Measurements from ENCODE around the gene DHX9. TPM values are rescaled to one million over a fixed set of nuclear protein-coding genes. Genes with fewer than 3 reads are reported as not detected.
A peak's percentile ranks its signal among the peaks of the same experiment; 100 is the strongest.

The DHX9 gene
- total RNA-seq, 1 experiment from 2014 or later, result 263 TPM

DNA sequence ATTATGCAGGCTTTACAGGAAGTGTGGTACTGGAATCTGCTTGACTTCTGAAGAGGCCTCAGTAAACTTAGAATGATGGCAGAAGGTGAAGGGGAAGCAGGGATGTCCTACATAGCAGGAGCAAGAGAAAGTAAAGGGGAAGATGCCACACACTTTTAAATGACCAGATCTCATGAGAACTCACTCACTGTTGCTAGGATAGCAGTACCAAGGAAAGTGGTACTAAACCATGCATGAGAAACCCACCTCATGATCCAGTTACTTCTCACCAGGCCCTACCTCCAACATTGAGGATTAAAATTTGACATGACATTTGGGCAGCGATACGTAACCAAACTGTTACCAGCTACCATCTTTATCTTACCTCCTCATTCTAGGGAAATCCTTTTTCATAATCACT, 9.6 kb downstream of the DHX9 start:
- no peak overlapping the region for H3K4me3 Mint-ChIP-seq (ENCODE audit: low read depth, unreplicated experiment)
- TSS peak; percentile 0 for BruUV-seq (replicated peaks)

GRCh38 chr1:182850319-182850718, 11.2 kb downstream of the DHX9 start:
- no peak for DNase-seq
- H3K27me3 Mint-ChIP-seq (ENCODE audit: unreplicated experiment), result no peaks in the 10 kb centered on the region
- TF ChIP-seq, protein P1, sequence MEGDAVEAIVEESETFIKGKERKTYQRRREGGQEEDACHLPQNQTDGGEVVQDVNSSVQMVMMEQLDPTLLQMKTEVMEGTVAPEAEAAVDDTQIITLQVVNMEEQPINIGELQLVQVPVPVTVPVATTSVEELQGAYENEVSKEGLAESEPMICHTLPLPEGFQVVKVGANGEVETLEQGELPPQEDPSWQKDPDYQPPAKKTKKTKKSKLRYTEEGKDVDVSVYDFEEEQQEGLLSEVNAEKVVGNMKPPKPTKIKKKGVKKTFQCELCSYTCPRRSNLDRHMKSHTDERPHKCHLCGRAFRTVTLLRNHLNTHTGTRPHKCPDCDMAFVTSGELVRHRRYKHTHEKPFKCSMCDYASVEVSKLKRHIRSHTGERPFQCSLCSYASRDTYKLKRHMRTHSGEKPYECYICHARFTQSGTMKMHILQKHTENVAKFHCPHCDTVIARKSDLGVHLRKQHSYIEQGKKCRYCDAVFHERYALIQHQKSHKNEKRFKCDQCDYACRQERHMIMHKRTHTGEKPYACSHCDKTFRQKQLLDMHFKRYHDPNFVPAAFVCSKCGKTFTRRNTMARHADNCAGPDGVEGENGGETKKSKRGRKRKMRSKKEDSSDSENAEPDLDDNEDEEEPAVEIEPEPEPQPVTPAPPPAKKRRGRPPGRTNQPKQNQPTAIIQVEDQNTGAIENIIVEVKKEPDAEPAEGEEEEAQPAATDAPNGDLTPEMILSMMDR (IDR thresholded peaks at IDR 0.05; ENCODE audit: unreplicated experiment), result no peak
- CTCF ChIA-PET, result interaction anchor here (0.5 kb wide), 1 partner anchor 740 kb away, joined by 3 read pairs; the partner anchor contains the start of gene NCF2
- intact Hi-C loops (cut with micrococcal nuclease; ENCODE audit: unreplicated experiment), result no loop called here
- H3K4me3 Mint-ChIP-seq (ENCODE audit: low read depth, unreplicated experiment), result no peak overlapping the region
- no TSS peak for BruUV-seq (replicated peaks)
- H3K9me3 Mint-ChIP-seq (ENCODE audit: low read depth, unreplicated experiment), result no peaks in the 10 kb centered on the region
- H3K4me1 Mint-ChIP-seq (ENCODE audit: low read depth, unreplicated experiment), result peaks cover 23% of the 10 kb centered on the region
- H3K27ac Mint-ChIP-seq (ENCODE audit: unreplicated experiment), result no peak overlapping the region
- H3K36me3 Mint-ChIP-seq (ENCODE audit: insufficient read depth, unreplicated experiment), result peaks cover 99% of the 10 kb centered on the region

More for the DNA sequence above, 9.6 kb downstream of the DHX9 start:
- Mint-ChIP-seq H3K4me1 (ENCODE audit: low read depth, unreplicated experiment) (peaks cover 23% of the 10 kb centered on the region), H3K27ac (ENCODE audit: unreplicated experiment) (no peak overlapping the region), H3K36me3 (ENCODE audit: insufficient read depth, unreplicated experiment) (peaks cover 100% of the 10 kb centered on the region), H3K9me3 (ENCODE audit: low read depth, unreplicated experiment) (no peaks in the 10 kb centered on the region), H3K27me3 (ENCODE audit: unreplicated experiment) (no peaks in the 10 kb centered on the region)
- TF ChIP-seq, protein P1 (IDR thresholded peaks at IDR 0.05; ENCODE audit: unreplicated experiment), result no peak
- CTCF ChIA-PET, result no interaction called here
- intact Hi-C loops (cut with micrococcal nuclease; ENCODE audit: unreplicated experiment), result loop anchor here (10.0 kb wide), 1 partner anchor 196 kb away; no protein-coding TSS in a partner anchor
- no peak for DNase-seq

GRCh38 chr1:182851825-182852224, 12.7 kb downstream of the DHX9 start:
- intact Hi-C loops (cut with micrococcal nuclease; ENCODE audit: unreplicated experiment), result no loop called here
- peaks cover 99% of the 10 kb centered on the region for H3K36me3 Mint-ChIP-seq (ENCODE audit: insufficient read depth, unreplicated experiment)

DNA sequence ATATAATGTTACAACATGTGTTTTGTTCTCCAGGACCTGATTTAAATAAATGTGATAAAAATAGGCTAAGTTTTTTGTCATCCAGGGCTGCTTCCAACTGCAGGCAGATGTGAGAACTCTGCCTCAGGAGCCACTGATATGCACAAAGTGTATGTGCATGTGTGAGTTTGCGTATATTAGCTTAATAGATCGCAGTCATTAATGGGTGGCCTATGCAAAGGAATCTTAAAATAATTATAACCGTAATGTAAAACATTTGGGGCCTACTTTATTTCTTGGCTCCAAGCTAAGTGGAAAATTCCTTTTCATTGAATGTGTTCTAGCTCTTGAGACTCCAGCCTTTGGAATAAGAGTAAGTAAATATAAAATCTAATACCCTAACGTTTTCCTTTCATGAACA, 16.8 kb downstream of the DHX9 start:
- TF ChIP-seq, protein P1 (IDR thresholded peaks at IDR 0.05; ENCODE audit: unreplicated experiment), result no peak
- CTCF ChIA-PET, result no interaction called here

More at GRCh38 chr1:182851825-182852224, 12.7 kb downstream of the DHX9 start:
- CTCF ChIA-PET, result no interaction called here
- no peak overlapping the region for H3K4me3 Mint-ChIP-seq (ENCODE audit: low read depth, unreplicated experiment)
- TF ChIP-seq, protein P1 (IDR thresholded peaks at IDR 0.05; ENCODE audit: unreplicated experiment), result no peak
- no peak overlapping the region for H3K27ac Mint-ChIP-seq (ENCODE audit: unreplicated experiment)
- no peaks in the 10 kb centered on the region for H3K9me3 Mint-ChIP-seq (ENCODE audit: low read depth, unreplicated experiment)
- peaks cover 16% of the 10 kb centered on the region for H3K4me1 Mint-ChIP-seq (ENCODE audit: low read depth, unreplicated experiment)
- no TSS peak for BruUV-seq (replicated peaks)
- no peak for DNase-seq
- H3K27me3 Mint-ChIP-seq (ENCODE audit: unreplicated experiment), result no peaks in the 10 kb centered on the region

More for the DNA sequence above, 16.8 kb downstream of the DHX9 start:
- peaks cover 98% of the 10 kb centered on the region for H3K36me3 Mint-ChIP-seq (ENCODE audit: insufficient read depth, unreplicated experiment)
- no peaks in the 10 kb centered on the region for H3K9me3 Mint-ChIP-seq (ENCODE audit: low read depth, unreplicated experiment)
- H3K27ac Mint-ChIP-seq (ENCODE audit: unreplicated experiment), result no peak overlapping the region
- BruUV-seq (replicated peaks), result no TSS peak
- intact Hi-C loops (cut with micrococcal nuclease; ENCODE audit: unreplicated experiment), result loop anchor here (2.0 kb wide), 2 partner anchors 13 to 15 kb away; no protein-coding TSS in a partner anchor
- DNase-seq, result no peak
- no peaks in the 10 kb centered on the region for H3K4me1 Mint-ChIP-seq (ENCODE audit: low read depth, unreplicated experiment)
- H3K27me3 Mint-ChIP-seq (ENCODE audit: unreplicated experiment), result no peaks in the 10 kb centered on the region
- H3K4me3 Mint-ChIP-seq (ENCODE audit: low read depth, unreplicated experiment), result no peak overlapping the region
